KMS-11 (cell line): ENCODE measurements around the gene SELENOF.

Experiments used
- H2AFZ ChIP-seq: fragments of 200-600 bp; sonication (generic); 2 replicates; pipeline ENCODE4 v1.6.1; 2016; ENCODE audit warnings: antibody characterized with exemption, mixed run types, low read depth
- H3K27ac ChIP-seq: fragments of 200-600 bp; sonication (generic); 2 replicates; pipeline ENCODE4 v1.6.1; 2016; ENCODE audit warnings: mild to moderate bottlenecking, mixed run types
- H3K27me3 ChIP-seq: fragments of 200-600 bp; sonication (generic); 2 replicates; pipeline ENCODE4 v1.6.1; 2017; ENCODE audit warnings: mild to moderate bottlenecking, low read depth, mixed run types, moderate library complexity; ENCODE audit not compliant: insufficient read depth
- H3K36me3 ChIP-seq: fragments of 200-600 bp; sonication (generic); 2 replicates; pipeline ENCODE4 v1.6.1; 2017; ENCODE audit warnings: mild to moderate bottlenecking, mixed run types; ENCODE audit not compliant: insufficient read depth
- H3K4me1 ChIP-seq: fragments of 200-600 bp; sonication (generic); 2 replicates; pipeline ENCODE4 v1.6.1; 2016; ENCODE audit warnings: mild to moderate bottlenecking, low read depth, mixed run types; ENCODE audit not compliant: poor library complexity, severe bottlenecking
- H3K4me2 ChIP-seq: fragments of 200-600 bp; sonication (generic); 2 replicates; pipeline ENCODE4 v1.7.0; 2016; ENCODE audit warnings: mild to moderate bottlenecking, mixed run types
- H3K4me3 ChIP-seq: fragments of 200-600 bp; sonication (generic); IDR thresholded peaks from 2 replicates; pipeline ENCODE4 v1.6.1; 2017; ENCODE audit warnings: low read depth, low read length, mixed read lengths; ENCODE audit not compliant: insufficient read depth
- H3K79me2 ChIP-seq: fragments of 200-600 bp; sonication (generic); 2 replicates; pipeline ENCODE4 v1.6.1; 2016; ENCODE audit warnings: low read depth, mixed run types; ENCODE audit not compliant: insufficient read depth
- H3K9ac ChIP-seq: fragments of 200-600 bp; sonication (generic); 2 replicates; pipeline ENCODE4 v1.6.1; 2016; ENCODE audit warnings: mild to moderate bottlenecking, mixed run types
- H4K20me1 ChIP-seq: fragments of 200-600 bp; sonication (generic); 2 replicates; pipeline ENCODE4 v1.6.1; 2016; ENCODE audit warnings: mild to moderate bottlenecking, mixed run types; ENCODE audit not compliant: insufficient read depth
- CTCF ChIP-seq: fragments of 200-600 bp; sonication (generic); conservative IDR thresholded peaks from 2 replicates; pipeline ENCODE4 v1.6.1; 2017; ENCODE audit warnings: low read depth, mild to moderate bottlenecking, antibody characterized with exemption, low read length, moderate library complexity, mixed read lengths

The SELENOF gene

GRCh38 chr1:86866665-86867064 is 47.3 kb downstream of the SELENOF start:
- no peak overlapping the region for H3K27ac ChIP-seq
- no peaks in the 10 kb centered on the region for H3K27me3 ChIP-seq
- no peak overlapping the region for H3K4me3 ChIP-seq
- no peaks in the 10 kb centered on the region for H3K36me3 ChIP-seq
- H3K9ac ChIP-seq = no peak overlapping the region
- no peak for TF ChIP-seq CTCF
- H2AFZ ChIP-seq = no peak overlapping the region
- peaks cover 9% of the 10 kb centered on the region for H3K4me1 ChIP-seq
- no peaks in the 10 kb centered on the region for H3K79me2 ChIP-seq
- 0 out of 2 replicates have a peak overlapping the region, but pooled peaks have one; percentile 33 for H3K4me2 ChIP-seq
- no peaks in the 10 kb centered on the region for H4K20me1 ChIP-seq

- no peak overlapping the region for H2AFZ ChIP-seq
- H3K36me3 ChIP-seq = no peaks in the 10 kb centered on the region
- H3K27ac ChIP-seq = no peak overlapping the region
- H3K4me2 ChIP-seq = 0 out of 2 replicates have a peak overlapping the region, but pooled peaks have one; percentile 33
- peaks cover 9% of the 10 kb centered on the region for H3K4me1 ChIP-seq
- no peak overlapping the region for H3K9ac ChIP-seq
- H4K20me1 ChIP-seq = no peaks in the 10 kb centered on the region
- H3K4me3 ChIP-seq = no peak overlapping the region
- no peaks in the 10 kb centered on the region for H3K27me3 ChIP-seq
- no peaks in the 10 kb centered on the region for H3K79me2 ChIP-seq
- no peak for TF ChIP-seq CTCF
Observed at GRCh38 chr1:86865973-86866637, 47.8 kb downstream of the SELENOF start.

- no peaks in the 10 kb centered on the region for H3K79me2 ChIP-seq
- TF ChIP-seq CTCF = no peak
- no peak overlapping the region for H3K4me3 ChIP-seq
- no peaks in the 10 kb centered on the region for H3K27me3 ChIP-seq
- no peak overlapping the region for H3K9ac ChIP-seq
- peaks cover 9% of the 10 kb centered on the region for H3K4me1 ChIP-seq
- H3K4me2 ChIP-seq = no peak overlapping the region
- H3K36me3 ChIP-seq = no peaks in the 10 kb centered on the region
- no peak overlapping the region for H2AFZ ChIP-seq
- H3K27ac ChIP-seq = no peak overlapping the region
- no peaks in the 10 kb centered on the region for H4K20me1 ChIP-seq
Observed at GRCh38 chr1:86862920-86863319, 51.0 kb downstream of the SELENOF start.

- Histone ChIP-seq H3K4me1 (peaks cover 3% of the 10 kb centered on the region), H3K36me3 (no peaks in the 10 kb centered on the region), H4K20me1 (no peaks in the 10 kb centered on the region), H3K4me2 (no peak overlapping the region), H3K27ac (no peak overlapping the region), H2AFZ (no peak overlapping the region), H3K79me2 (no peaks in the 10 kb centered on the region), H3K27me3 (no peaks in the 10 kb centered on the region), H3K9ac (no peak overlapping the region), H3K4me3 (no peak overlapping the region)
- no peak for TF ChIP-seq CTCF
Observed at GRCh38 chr1:86861424-86861823, 52.5 kb downstream of the SELENOF start.
